Type B pancreatic cell (in vitro differentiated cells): Measurements from ENCODE around the gene ZNF396. TPM values are rescaled to one million over a fixed set of nuclear protein-coding genes. Genes with fewer than 3 reads are reported as not detected.

Experiments used
- DNase-seq: peaks from one replicate; pipeline ENCODE4 v3.0.0; 2021; ENCODE audit warnings: mixed read lengths; ENCODE audit not compliant: unreplicated experiment; ENCODE audit errors: extremely low spot score
- H3K27ac Mint-ChIP-seq: 2 replicates; pipeline ENCODE4 v1.8.0; 2021; ENCODE audit warnings: mild to moderate bottlenecking, mixed read lengths
- H3K27me3 Mint-ChIP-seq: 2 replicates; pipeline ENCODE4 v1.8.0; 2021; ENCODE audit warnings: mixed read lengths
- H3K36me3 Mint-ChIP-seq: 2 replicates; pipeline ENCODE4 v1.8.0; 2021; ENCODE audit warnings: mixed read lengths
- H3K4me1 Mint-ChIP-seq: one replicate; pipeline ENCODE4 v1.8.0; 2021; ENCODE audit warnings: mixed read lengths; ENCODE audit not compliant: unreplicated experiment
- H3K4me3 Mint-ChIP-seq: 2 replicates; pipeline ENCODE4 v1.8.0; 2021; ENCODE audit warnings: mild to moderate bottlenecking, mixed read lengths
- H3K9me3 Mint-ChIP-seq: 2 replicates; pipeline ENCODE4 v1.8.0; 2021; ENCODE audit warnings: mixed read lengths
- total RNA-seq: library from RNA; stranded (reverse); gene quantifications from 2 replicates; pipeline ENCODE4 v1.2.1, GENCODE V29; 2021; ENCODE audit warnings: low replicate concordance
- TF ChIP-seq, protein P1 (sequence below): fragments of 200-600 bp; sonication (generic); conservative IDR thresholded peaks from 2 replicates; pipeline ENCODE4 v1.5.0; 2021; ENCODE audit warnings: antibody characterized with exemption, mild to moderate bottlenecking

The ZNF396 gene
- total RNA-seq, 1 donor from 2014 or later = 4.9 TPM

DNA sequence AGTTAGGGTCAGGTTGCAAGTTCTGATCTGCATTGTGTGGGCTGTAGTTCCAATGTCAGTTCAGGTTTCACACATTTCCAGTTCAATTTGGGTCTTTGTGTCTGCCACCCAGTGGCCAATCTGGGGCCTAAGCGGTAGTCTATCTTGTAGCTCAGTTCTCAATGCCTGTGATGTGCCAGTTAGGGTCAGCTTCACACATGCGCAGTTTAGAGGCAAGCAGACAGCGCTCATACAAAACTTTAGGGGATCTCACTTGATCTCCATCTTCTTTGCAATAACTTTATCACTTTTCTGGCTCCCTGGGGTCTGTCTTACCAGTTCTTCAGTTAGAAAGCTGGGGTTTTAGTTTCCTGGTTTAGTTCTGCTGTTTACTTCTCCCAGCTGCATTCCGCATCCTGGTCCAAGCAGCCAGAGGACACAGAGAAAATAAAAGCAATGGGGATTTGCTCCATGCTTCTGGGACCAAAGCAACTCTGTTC is 22.0 kb downstream of the ZNF396 start:
- peaks cover 5% of the 10 kb centered on the region for H3K9me3 Mint-ChIP-seq

DNA sequence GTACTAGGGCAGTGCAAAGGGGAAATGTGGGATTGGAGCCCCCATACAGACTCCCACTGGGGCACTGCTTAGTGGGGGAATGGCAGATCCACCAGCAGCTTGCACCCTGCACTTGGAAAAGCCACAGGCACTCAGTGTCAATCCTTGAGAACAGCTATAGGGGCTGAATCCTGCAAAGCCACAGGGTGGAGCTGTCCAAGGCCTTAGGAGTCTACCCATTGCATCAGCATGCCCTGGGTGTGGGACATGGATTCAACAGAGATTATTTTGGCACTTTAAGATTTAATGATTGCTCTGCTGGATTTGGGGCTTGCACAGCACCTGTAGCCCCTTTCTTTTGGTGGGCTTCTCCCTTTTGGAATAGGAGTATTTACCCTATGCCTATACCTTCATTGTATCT is 24.4 kb downstream of the ZNF396 start:
- H3K4me1 Mint-ChIP-seq = peaks cover 5% of the 10 kb centered on the region
- no peak overlapping the region for H3K27ac Mint-ChIP-seq
- TF ChIP-seq, protein P1, sequence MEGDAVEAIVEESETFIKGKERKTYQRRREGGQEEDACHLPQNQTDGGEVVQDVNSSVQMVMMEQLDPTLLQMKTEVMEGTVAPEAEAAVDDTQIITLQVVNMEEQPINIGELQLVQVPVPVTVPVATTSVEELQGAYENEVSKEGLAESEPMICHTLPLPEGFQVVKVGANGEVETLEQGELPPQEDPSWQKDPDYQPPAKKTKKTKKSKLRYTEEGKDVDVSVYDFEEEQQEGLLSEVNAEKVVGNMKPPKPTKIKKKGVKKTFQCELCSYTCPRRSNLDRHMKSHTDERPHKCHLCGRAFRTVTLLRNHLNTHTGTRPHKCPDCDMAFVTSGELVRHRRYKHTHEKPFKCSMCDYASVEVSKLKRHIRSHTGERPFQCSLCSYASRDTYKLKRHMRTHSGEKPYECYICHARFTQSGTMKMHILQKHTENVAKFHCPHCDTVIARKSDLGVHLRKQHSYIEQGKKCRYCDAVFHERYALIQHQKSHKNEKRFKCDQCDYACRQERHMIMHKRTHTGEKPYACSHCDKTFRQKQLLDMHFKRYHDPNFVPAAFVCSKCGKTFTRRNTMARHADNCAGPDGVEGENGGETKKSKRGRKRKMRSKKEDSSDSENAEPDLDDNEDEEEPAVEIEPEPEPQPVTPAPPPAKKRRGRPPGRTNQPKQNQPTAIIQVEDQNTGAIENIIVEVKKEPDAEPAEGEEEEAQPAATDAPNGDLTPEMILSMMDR = no peak
- peaks cover 5% of the 10 kb centered on the region for H3K9me3 Mint-ChIP-seq
- no peak for DNase-seq
- no peak overlapping the region for H3K4me3 Mint-ChIP-seq
- peaks cover 4% of the 10 kb centered on the region for H3K36me3 Mint-ChIP-seq
- H3K27me3 Mint-ChIP-seq = no peaks in the 10 kb centered on the region

More for the DNA sequence above, 22.0 kb downstream of the ZNF396 start:
- H3K4me1 Mint-ChIP-seq = peaks cover 5% of the 10 kb centered on the region
- no peak for DNase-seq
- H3K36me3 Mint-ChIP-seq = peaks cover 4% of the 10 kb centered on the region
- H3K27me3 Mint-ChIP-seq = no peaks in the 10 kb centered on the region
- H3K4me3 Mint-ChIP-seq = peak overlapping the region; percentile 57
- TF ChIP-seq, protein P1 = peak; percentile 81
- H3K27ac Mint-ChIP-seq = no peak overlapping the region

DNA sequence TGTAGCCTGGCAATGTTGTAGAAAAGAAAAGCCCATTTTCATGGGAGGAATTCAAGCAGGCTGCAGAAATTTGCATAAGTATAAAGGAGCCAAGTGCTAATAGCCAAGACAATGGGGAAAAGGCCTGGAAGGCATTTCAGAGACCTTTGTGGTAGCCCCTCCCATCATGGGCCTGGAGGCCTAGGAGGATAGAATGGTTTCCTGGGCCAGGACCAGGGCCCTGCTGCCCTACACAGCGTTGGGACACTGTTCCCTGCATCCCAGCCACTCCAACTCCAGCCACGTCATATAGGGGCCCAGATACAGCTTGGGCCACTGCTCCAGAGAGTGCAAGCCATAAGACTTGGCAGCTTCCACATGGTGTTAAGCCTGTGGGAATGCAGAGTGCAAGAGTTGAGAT is 24.9 kb downstream of the ZNF396 start:
- Mint-ChIP-seq H3K27me3 (no peaks in the 10 kb centered on the region), H3K4me1 (peaks cover 5% of the 10 kb centered on the region), H3K27ac (no peak overlapping the region), H3K9me3 (peaks cover 5% of the 10 kb centered on the region), H3K36me3 (peaks cover 4% of the 10 kb centered on the region), H3K4me3 (no peak overlapping the region)
- TF ChIP-seq, protein P1 = no peak
- no peak for DNase-seq

DNA sequence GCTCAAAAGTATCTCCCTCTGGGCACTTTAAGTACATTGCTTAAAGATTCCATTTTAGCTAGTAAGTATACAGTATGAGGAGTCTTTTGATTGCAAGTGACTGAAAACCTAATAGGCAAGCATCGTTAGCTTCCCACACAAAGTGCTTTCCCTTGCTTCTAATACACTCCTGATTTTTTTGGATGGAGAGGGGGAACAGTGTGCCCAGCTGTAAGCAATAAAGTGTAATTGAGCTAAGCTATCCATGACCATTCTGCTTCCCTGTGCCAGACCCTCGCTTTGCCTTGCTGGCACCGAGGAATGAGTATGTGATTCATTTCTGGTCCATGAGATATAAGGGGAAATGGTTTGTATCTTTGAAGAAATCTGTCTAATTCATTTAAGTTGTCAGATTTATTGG is 29.1 kb downstream of the ZNF396 start:
- no peak for DNase-seq
- H3K9me3 Mint-ChIP-seq = peaks cover 5% of the 10 kb centered on the region
- no peak overlapping the region for H3K27ac Mint-ChIP-seq
- peaks cover 22% of the 10 kb centered on the region for H3K4me1 Mint-ChIP-seq
- no peaks in the 10 kb centered on the region for H3K27me3 Mint-ChIP-seq
- peaks cover 10% of the 10 kb centered on the region for H3K36me3 Mint-ChIP-seq
- TF ChIP-seq, protein P1 = no peak
- H3K4me3 Mint-ChIP-seq = no peak overlapping the region

DNA sequence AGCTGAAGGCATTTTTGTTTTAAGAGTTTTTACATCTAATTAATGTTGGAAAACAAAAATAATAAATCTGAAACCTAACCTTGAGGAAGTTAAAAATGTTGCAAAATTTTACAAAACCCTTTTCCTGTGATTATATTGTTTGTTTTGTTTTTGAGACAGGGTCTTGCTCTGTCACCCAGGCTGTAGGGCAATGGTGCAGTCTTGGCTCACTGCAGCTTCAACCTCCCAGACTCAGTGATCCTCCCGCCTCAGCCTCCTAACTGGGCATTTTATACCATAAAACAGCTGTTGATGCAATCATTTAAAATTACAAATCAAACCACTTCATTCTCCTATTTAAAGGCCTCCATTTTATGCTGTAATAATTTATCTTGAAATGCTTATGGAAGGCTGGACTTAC is 31.2 kb downstream of the ZNF396 start:
- Mint-ChIP-seq H3K27ac (peak overlapping the region; percentile 96), H3K27me3 (no peaks in the 10 kb centered on the region)
- TF ChIP-seq, protein P1 = no peak

DNA sequence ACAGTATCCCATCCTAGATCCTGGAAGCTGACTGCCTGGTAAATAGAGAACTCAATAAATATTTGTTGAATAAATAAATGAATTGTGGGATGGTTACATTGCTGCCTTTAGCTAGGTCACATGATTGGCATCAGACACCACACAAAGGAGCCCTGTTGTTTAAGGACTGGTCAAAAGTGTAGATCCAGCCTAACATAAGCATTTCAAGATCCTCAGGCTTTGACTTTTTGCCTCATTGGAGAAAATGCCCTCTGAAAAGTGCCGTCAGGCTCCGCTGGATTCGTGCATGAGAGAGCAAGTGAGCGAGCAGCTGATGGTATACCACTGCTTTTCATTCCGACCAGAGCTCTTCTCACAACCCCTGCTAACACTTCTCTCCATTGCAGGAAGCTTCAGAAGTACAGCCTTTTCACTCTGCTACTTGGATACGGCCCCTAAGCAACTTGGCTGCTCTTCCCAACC is 31.6 kb downstream of the ZNF396 start:
- Mint-ChIP-seq H3K36me3 (peaks cover 6% of the 10 kb centered on the region), H3K27me3 (no peaks in the 10 kb centered on the region), H3K4me1 (peaks cover 28% of the 10 kb centered on the region), H3K9me3 (no peaks in the 10 kb centered on the region), H3K4me3 (peak overlapping the region; percentile 99), H3K27ac (peak overlapping the region; percentile 96)
- no peak for DNase-seq
- TF ChIP-seq, protein P1 = no peak

More for the DNA sequence above, 31.2 kb downstream of the ZNF396 start:
- no peak overlapping the region for H3K4me3 Mint-ChIP-seq
- H3K36me3 Mint-ChIP-seq = peaks cover 6% of the 10 kb centered on the region
- no peaks in the 10 kb centered on the region for H3K9me3 Mint-ChIP-seq
- peaks cover 28% of the 10 kb centered on the region for H3K4me1 Mint-ChIP-seq
- DNase-seq = no peak
